HCT116 (cell line): ENCODE data around the gene TMEM80. TPM values are rescaled to one million over a fixed set of nuclear protein-coding genes. Genes with fewer than 3 reads are reported as not detected.

Source experiments
- ATAC-seq: fragments of 200-7000 bp; cut with Tn5 transposase; 2 replicates; pipeline ENCODE4 v1.9.1; 2020; ENCODE audit warnings: mild to moderate bottlenecking, moderate library complexity
- BruUV-seq: library from RNA; stranded (reverse); fragments of 400-500 nt; replicated peaks from 2 replicates; lab custom pipeline; 2021; lab: Mats Ljungman, UMichigan
- CTCF ChIA-PET: fragments of 300-600 bp; sonication (Branson Sonifier 250); formaldehyde crosslinking; loops from one replicate; lab custom pipeline; 2021; ENCODE audit warnings: antibody characterized with exemption; lab: Charles Lee
- POLR2A ChIA-PET: fragments of 300-600, 350-600 bp; sonication (Branson Sonifier 250); formaldehyde crosslinking; loops from one replicate; lab custom pipeline; 2021; ENCODE audit warnings: antibody characterized with exemption; lab: Charles Lee
- RAD21 ChIA-PET, 2 experiments: fragments of 300-600 bp; sonication (Branson Sonifier 250); formaldehyde crosslinking; loops; one replicate each; lab custom pipeline; 2023; ENCODE audit warnings: low total read pairs in 2 of 2; ENCODE audit not compliant: uncharacterized antibody in 2 of 2, unreplicated experiment in 2 of 2, low non-redundant PET in 1 of 2; lab: Charles Lee
- DNase-seq: peaks from one replicate; pipeline ENCODE4 v3.0.0-alpha.2; 2010; ENCODE audit warnings: low read depth, low spot score
- H2AFZ ChIP-seq: fragments of 200-600 bp; shearing (Covaris generic), sonication (generic); 2 replicates; pipeline ENCODE4 v1.6.1; 2017; ENCODE audit warnings: low read depth, mixed run types, mixed read lengths, antibody characterized with exemption, low read length; ENCODE audit not compliant: poor library complexity, severe bottlenecking
- H3K27ac ChIP-seq: 2 replicates; pipeline ENCODE4 v1.5.1; 2012; ENCODE audit warnings: low read depth, low read length
- H3K27me3 ChIP-seq: fragments of 200-600 bp; sonication (generic); 2 replicates; pipeline ENCODE4 v1.6.1; 2016; ENCODE audit warnings: mixed run types, low read length, mixed read lengths; ENCODE audit not compliant: insufficient read depth
- H3K36me3 ChIP-seq, 2 experiments: fragments of 200-500 bp in 1 of 2; fragments of 200-600 bp in 1 of 2; sonication (Bioruptor generic) in 1 of 2; sonication (generic) in 1 of 2; 2 replicates each; pipeline versions ENCODE4 v1.5.1 to v1.6.1; 2014 to 2016; ENCODE audit warnings: low read length in 2 of 2, inconsistent platforms in 1 of 2, mixed read lengths in 1 of 2, mixed run types in 1 of 2; ENCODE audit not compliant: insufficient read depth in 2 of 2, control insufficient read depth in 1 of 2
- H3K4me1 ChIP-seq, 2 experiments: fragments of 200-600 bp in 1 of 2; sonication (generic) in 1 of 2; 2 replicates each; pipeline versions ENCODE4 v1.5.1 to v1.6.1; 2012 to 2017; ENCODE audit warnings: low read length in 2 of 2, inconsistent platforms in 1 of 2, mild to moderate bottlenecking in 1 of 2, mixed read lengths in 1 of 2, mixed run types in 1 of 2, moderate library complexity in 1 of 2; ENCODE audit not compliant: insufficient read depth in 2 of 2, control insufficient read depth in 1 of 2
- H3K4me2 ChIP-seq: fragments of 200-600 bp; sonication (generic); 2 replicates; pipeline ENCODE4 v1.6.1; 2017; ENCODE audit warnings: mixed run types, low read length, mixed read lengths
- H3K4me3 ChIP-seq, 2 experiments: fragments of 200-600 bp in 1 of 2; sonication (generic) in 1 of 2; replicated peaks in 1 of 2; 2 replicates each; pipeline ENCODE4 v1.5.1; 2011 to 2016; ENCODE audit warnings: low read length in 2 of 2, control low read depth in 1 of 2, low read depth in 1 of 2, mild to moderate bottlenecking in 1 of 2, mixed read lengths in 1 of 2, mixed run types in 1 of 2
- H3K79me2 ChIP-seq: fragments of 200-600 bp; sonication (generic); 2 replicates; pipeline ENCODE4 v1.6.1; 2017; ENCODE audit warnings: mild to moderate bottlenecking, mixed run types, low read length, moderate library complexity, mixed read lengths; ENCODE audit not compliant: insufficient read depth
- H3K9ac ChIP-seq: fragments of 200-600 bp; sonication (generic); 2 replicates; pipeline ENCODE4 v1.6.1; 2016; ENCODE audit warnings: low read length, mixed read lengths
- H3K9me2 ChIP-seq: fragments of 200-600 bp; sonication (generic), shearing (Covaris generic); 2 replicates; pipeline ENCODE4 v1.6.1; 2017; ENCODE audit warnings: mixed run types, mild to moderate bottlenecking, moderate library complexity; ENCODE audit not compliant: insufficient read depth
- H3K9me3 ChIP-seq, 2 experiments: fragments of 200-500 bp in 1 of 2; fragments of 200-600 bp in 1 of 2; sonication (Bioruptor generic) in 1 of 2; sonication (generic) in 1 of 2; 2 replicates each; pipeline ENCODE4 v1.6.1; 2014 to 2017; ENCODE audit warnings: low read length in 2 of 2, mixed read lengths in 2 of 2, inconsistent platforms in 1 of 2, low read depth in 1 of 2, mild to moderate bottlenecking in 1 of 2, mixed run types in 1 of 2, moderate library complexity in 1 of 2; ENCODE audit not compliant: control insufficient read depth in 1 of 2, insufficient read depth in 1 of 2
- H4K20me1 ChIP-seq: fragments of 200-600 bp; sonication (generic), shearing (Covaris generic); 2 replicates; pipeline ENCODE4 v1.6.1; 2017; ENCODE audit warnings: mixed run types, mild to moderate bottlenecking, moderate library complexity; ENCODE audit not compliant: insufficient read depth
- CBX3 ChIP-seq: IDR thresholded peaks from 2 replicates; pipeline ENCODE4 v1.6.1; 2012; ENCODE audit warnings: low read depth
- EGR1 ChIP-seq: IDR thresholded peaks from 2 replicates; pipeline ENCODE4 v1.6.1; 2012; ENCODE audit warnings: low read depth
- FOSL1 ChIP-seq: IDR thresholded peaks from 2 replicates; pipeline ENCODE4 v1.6.1; 2012; ENCODE audit warnings: low read depth
- JUND ChIP-seq: IDR thresholded peaks from 2 replicates; pipeline ENCODE4 v1.6.1; 2012
- REST ChIP-seq: IDR thresholded peaks from 2 replicates; pipeline ENCODE4 v1.6.1; 2012; ENCODE audit warnings: low read depth
- TCF7L2 ChIP-seq: IDR thresholded peaks from 2 replicates; pipeline ENCODE4 v1.7.0; 2011; ENCODE audit warnings: borderline replicate concordance, inconsistent platforms; ENCODE audit not compliant: insufficient read depth, insufficient read length; ENCODE audit errors: extremely low read depth
- intact Hi-C: fragments of 100-400 bp; cut with micrococcal nuclease; formaldehyde crosslinking; loops from 2 replicates; pipeline ENCODE4 v1.10.0; 2022
- total RNA-seq: library from RNA; stranded (reverse); gene quantifications from one replicate; pipeline ENCODE4 v1.2.1, GENCODE V29; 2021; ENCODE audit not compliant: unreplicated experiment

Gene TMEM80
- total RNA-seq, 1 experiment from 2014 or later = 18.4 TPM

GRCh38 chr11:727281-727701 is 31.7 kb downstream of the TMEM80 start:
- ChIA-PET POLR2A (interaction anchor here (1.2 kb wide), 1 partner anchor 36 kb away, joined by 3 read pairs; no protein-coding TSS in a partner anchor), RAD21 (interaction anchor here in 1 of 2 experiments (0.6 kb wide), 1 partner anchor 171 kb away, joined by 3 read pairs; no protein-coding TSS in a partner anchor), CTCF (interaction anchor here (0.7 to 2.1 kb wide), 8 partner anchors 10 to 36 kb away, joined by 3 to 10 read pairs (median 6); partner anchors contain the start of genes DEAF1, EPS8L2, TALDO1 and TMEM80)
- Histone ChIP-seq H2AFZ (no peak overlapping the region), H3K9me2 (no peaks in the 10 kb centered on the region), H3K79me2 (no peaks in the 10 kb centered on the region), H3K4me3 (0 out of 4 replicates have a peak overlapping the region, but pooled peaks of 1 of the 2 experiments have one; percentile 14), H3K4me2 (peak overlapping the region; percentile 78), H3K4me1 (peaks cover 7 to 24% of the 10 kb centered on the region in 2 experiments; a peak in 3 of 4 replicates), H3K36me3 (peaks cover 0 to 11% of the 10 kb centered on the region in 2 experiments; a peak in 1 of 4 replicates), H3K9ac (peak overlapping the region; percentile 61), H3K27ac (peak overlapping the region; percentile 70), H4K20me1 (no peaks in the 10 kb centered on the region), H3K9me3 (no peaks in the 10 kb centered on the region), H3K27me3 (no peaks in the 10 kb centered on the region)
- no peak for DNase-seq
- ATAC-seq = no peak; the same call in 1 of the 2 replicates
- TF ChIP-seq EGR1 (no peak), JUND (no peak), REST (no peak), TCF7L2 (no peak), FOSL1 (no peak), CBX3 (no peak)
- BruUV-seq = TSS peak; percentile 76
- intact Hi-C loops = no loop called here
